Body of pancreas (tissue), 4 donors: ENCODE measurements around the gene ZNF638.

ENCODE experiments used
- CTCF ChIP-seq, 7 experiments: fragments of 450-650 bp in 4 of 7; fragments of 200-600 bp in 3 of 7; sonication (generic) in 3 of 7; IDR thresholded peaks; one replicate each; pipeline ENCODE4 v1.5.1; 2016 to 2019; ENCODE audit warnings: antibody characterized with exemption in 7 of 7
- POLR2A ChIP-seq, 3 donors: fragments of 450-650 bp; IDR thresholded peaks; one replicate each; pipeline ENCODE4 v1.6.1; 2016; ENCODE audit warnings: antibody characterized with exemption in 3 of 3, mild to moderate bottlenecking in 2 of 3

GRCh38 chr2:71306762-71307161, 24.8 kb upstream of the ZNF638 start:
- no peak for TF ChIP-seq CTCF (IDR thresholded peaks at IDR 0.05)
- no peak for TF ChIP-seq POLR2A (IDR thresholded peaks at IDR 0.05)
